IMR-90 (cell line): ENCODE results near the gene UBE3C. TPM values are rescaled to one million over a fixed set of nuclear protein-coding genes. Genes with fewer than 3 reads are reported as not detected.
A peak's percentile ranks its signal among the peaks of the same experiment; 100 is the strongest.

Experiments used
- ATAC-seq: fragments of 200-7000 bp; cut with Tn5 transposase; 2 replicates; pipeline ENCODE4 v1.9.1; 2020; ENCODE audit warnings: low read depth, mild to moderate bottlenecking, moderate library complexity
- BruUV-seq: library from RNA; stranded (reverse); fragments of 400-500 nt; replicated peaks from 2 replicates; lab custom pipeline; 2021; lab: Mats Ljungman, UMichigan
- CTCF ChIA-PET: fragments of 300-600 bp; formaldehyde crosslinking; extraction: SDS; loops from one replicate; lab custom pipeline; 2021; ENCODE audit warnings: antibody characterized with exemption; lab: Yijun Ruan, JAX
- POLR2A ChIA-PET: fragments of 300-600 bp; sonication (Branson Sonifier 250); formaldehyde crosslinking; loops from one replicate; lab custom pipeline; 2022; ENCODE audit warnings: antibody characterized with exemption; ENCODE audit not compliant: unreplicated experiment; lab: Charles Lee
- DNase-seq: peaks from one replicate; pipeline ENCODE4 v3.0.0; 2013
- H2AFZ ChIP-seq: replicated peaks from 2 replicates; pipeline ENCODE3; 2013; ENCODE audit warnings: low read length, mild to moderate bottlenecking; ENCODE audit not compliant: poor library complexity
- H2AK5ac ChIP-seq: 2 replicates; pipeline ENCODE4 v1.6.1; 2013; ENCODE audit warnings: low read depth, low read length, inconsistent platforms
- H2AK9ac ChIP-seq: replicated peaks from 2 replicates; pipeline ENCODE3; 2013; ENCODE audit warnings: mild to moderate bottlenecking, low read depth, low read length, moderate library complexity; ENCODE audit not compliant: poor library complexity
- H2BK120ac ChIP-seq: 2 replicates; pipeline ENCODE4 v1.6.1; 2013; ENCODE audit warnings: low read depth, low read length, inconsistent platforms
- H2BK15ac ChIP-seq: 3 replicates; pipeline ENCODE4 v1.6.1; 2013; ENCODE audit warnings: low read depth, low read length, inconsistent platforms
- H2BK20ac ChIP-seq: 2 replicates; pipeline ENCODE4 v1.6.1; 2013; ENCODE audit warnings: low read depth, mild to moderate bottlenecking, inconsistent platforms, low read length, moderate library complexity
- H2BK5ac ChIP-seq: 2 replicates; pipeline ENCODE4 v1.6.1; 2013; ENCODE audit warnings: mild to moderate bottlenecking, low read depth, low read length, inconsistent platforms; ENCODE audit not compliant: poor library complexity, severe bottlenecking
- H3K14ac ChIP-seq: replicated peaks from 2 replicates; pipeline ENCODE4 v1.6.1; 2013; ENCODE audit warnings: low read depth, low read length, inconsistent platforms
- H3K18ac ChIP-seq: 2 replicates; pipeline ENCODE4 v1.6.1; 2013; ENCODE audit warnings: low read depth, low read length, control low read depth
- H3K23ac ChIP-seq: 2 replicates; pipeline ENCODE4 v1.6.1; 2013; ENCODE audit warnings: low read depth, low read length, inconsistent platforms
- H3K27ac ChIP-seq: 2 replicates; pipeline ENCODE4 v1.5.1; 2013; ENCODE audit warnings: mild to moderate bottlenecking, control low read depth, low read length; ENCODE audit not compliant: insufficient read depth
- H3K27me3 ChIP-seq: 2 replicates; pipeline ENCODE4 v1.6.1; 2013; ENCODE audit warnings: low read length; ENCODE audit not compliant: control insufficient read depth, insufficient read depth
- H3K36me3 ChIP-seq: 2 replicates; pipeline ENCODE4 v1.6.1; 2013; ENCODE audit warnings: low read length, mixed read lengths; ENCODE audit not compliant: control insufficient read depth, insufficient read depth
- H3K4ac ChIP-seq: 2 replicates; pipeline ENCODE4 v1.6.1; 2013; ENCODE audit warnings: low read depth, low read length, inconsistent platforms
- H3K4me1 ChIP-seq: 2 replicates; pipeline ENCODE4 v1.6.1; 2013; ENCODE audit warnings: low read length, mixed read lengths; ENCODE audit not compliant: control insufficient read depth, insufficient read depth
- H3K4me2 ChIP-seq: 2 replicates; pipeline ENCODE4 v1.6.1; 2013; ENCODE audit warnings: low read depth, mild to moderate bottlenecking, control low read depth, low read length, moderate library complexity
- H3K4me3 ChIP-seq: 2 replicates; pipeline ENCODE4 v1.5.1; 2013; ENCODE audit warnings: low read depth, mild to moderate bottlenecking, control low read depth, low read length, moderate library complexity; ENCODE audit not compliant: insufficient read depth
- H3K56ac ChIP-seq: 2 replicates; pipeline ENCODE4 v1.6.1; 2013; ENCODE audit warnings: low read length, inconsistent platforms; ENCODE audit not compliant: insufficient read depth; ENCODE audit errors: extremely low read depth
- H3K79me1 ChIP-seq, 2 experiments: 2 replicates each; pipeline ENCODE4 v1.6.1; 2013; ENCODE audit warnings: low read length in 2 of 2, inconsistent platforms in 1 of 2, low read depth in 1 of 2
- H3K9ac ChIP-seq: 2 replicates; pipeline ENCODE4 v1.6.1; 2013; ENCODE audit warnings: low read depth, low read length, control low read depth
- H3K9me1 ChIP-seq: 2 replicates; pipeline ENCODE4 v1.6.1; 2013; ENCODE audit warnings: low read length, inconsistent platforms; ENCODE audit not compliant: insufficient read depth
- H3K9me3 ChIP-seq: 2 replicates; pipeline ENCODE4 v1.6.1; 2013; ENCODE audit warnings: low read length; ENCODE audit not compliant: control insufficient read depth, insufficient read depth
- H4K20me1 ChIP-seq: 2 replicates; pipeline ENCODE4 v1.6.1; 2013; ENCODE audit warnings: low read length, inconsistent platforms; ENCODE audit not compliant: insufficient read depth
- H4K5ac ChIP-seq: 2 replicates; pipeline ENCODE4 v1.6.1; 2013; ENCODE audit warnings: mild to moderate bottlenecking, low read depth, low read length, control low read depth
- H4K8ac ChIP-seq, 2 experiments: 2 replicates each; pipeline ENCODE4 v1.6.1; 2013; ENCODE audit warnings: low read depth in 2 of 2, low read length in 2 of 2, control low read depth in 1 of 2, inconsistent platforms in 1 of 2
- H4K91ac ChIP-seq: 2 replicates; pipeline ENCODE4 v1.6.1; 2013; ENCODE audit warnings: low read depth, low read length, inconsistent platforms; ENCODE audit not compliant: insufficient read depth
- BHLHE40 ChIP-seq: fragments of 150-350 bp; IDR thresholded peaks from 2 replicates; pipeline ENCODE4 v1.6.1; 2016; ENCODE audit warnings: mild to moderate bottlenecking, low read depth, low read length
- CEBPB ChIP-seq: IDR thresholded peaks from 2 replicates; pipeline ENCODE4 v1.6.1; 2012; ENCODE audit warnings: low read depth, low read length, improper control_type of control experiment
- CHD1 ChIP-seq: IDR thresholded peaks from 2 replicates; pipeline ENCODE4 v1.6.1; 2012; ENCODE audit warnings: low read depth, low read length, improper control_type of control experiment
- CTCF ChIP-seq: conservative IDR thresholded peaks from 2 replicates; pipeline ENCODE4 v1.5.1; 2012; ENCODE audit warnings: mild to moderate bottlenecking, low read depth, low read length, improper control_type of control experiment
- ELK1 ChIP-seq: fragments of 150-350 bp; IDR thresholded peaks from 2 replicates; pipeline ENCODE4 v1.6.1; 2016; ENCODE audit warnings: low read depth, mild to moderate bottlenecking, low read length, moderate library complexity, borderline replicate concordance
- FOS ChIP-seq: fragments of 150-350 bp; IDR thresholded peaks from 2 replicates; pipeline ENCODE4 v1.6.1; 2016; ENCODE audit warnings: low read depth, low read length
- MAFK ChIP-seq: IDR thresholded peaks from 2 replicates; pipeline ENCODE4 v1.6.1; 2012; ENCODE audit warnings: low read depth, low read length, improper control_type of control experiment
- MAZ ChIP-seq: IDR thresholded peaks from 2 replicates; pipeline ENCODE4 v1.6.1; 2012; ENCODE audit warnings: low read depth, mild to moderate bottlenecking, low read length, improper control_type of control experiment, moderate library complexity, borderline replicate concordance
- MXI1 ChIP-seq: IDR thresholded peaks from 2 replicates; pipeline ENCODE4 v1.6.1; 2012; ENCODE audit warnings: low read depth, mild to moderate bottlenecking, low read length, moderate library complexity, borderline replicate concordance
- NFE2L2 ChIP-seq: fragments of 150-350 bp; IDR thresholded peaks from 2 replicates; pipeline ENCODE4 v1.6.1; 2016; ENCODE audit warnings: low read depth, mild to moderate bottlenecking, low read length
- POLR2A ChIP-seq: IDR thresholded peaks from 2 replicates; pipeline ENCODE4 v1.6.1; 2012; ENCODE audit warnings: mild to moderate bottlenecking, low read depth, low read length
- RAD21 ChIP-seq: IDR thresholded peaks from 2 replicates; pipeline ENCODE4 v1.6.1; 2012; ENCODE audit warnings: low read length, improper control_type of control experiment
- RCOR1 ChIP-seq: IDR thresholded peaks from 2 replicates; pipeline ENCODE4 v1.6.1; 2012; ENCODE audit warnings: mild to moderate bottlenecking, low read length, improper control_type of control experiment; ENCODE audit not compliant: insufficient replicate concordance
- RFX5 ChIP-seq: IDR thresholded peaks from 2 replicates; pipeline ENCODE4 v1.8.0; 2012; ENCODE audit warnings: low read depth, mild to moderate bottlenecking, low read length, moderate library complexity
- SMC3 ChIP-seq: fragments of 150-350 bp; IDR thresholded peaks from 2 replicates; pipeline ENCODE4 v1.6.1; 2016; ENCODE audit warnings: low read depth, mild to moderate bottlenecking, antibody characterized with exemption, low read length, moderate library complexity
- USF2 ChIP-seq: fragments of 150-350 bp; IDR thresholded peaks from 2 replicates; pipeline ENCODE4 v1.6.1; 2017; ENCODE audit warnings: mild to moderate bottlenecking, antibody characterized with exemption, low read length, low read depth
- WGBS, 2 experiments: methylation state at CpG; one replicate each; pipeline versions ENCODE4 v1.1.5 to v1.1.7; 2013; ENCODE audit warnings: missing lambda C conversion rate in 2 of 2; ENCODE audit not compliant: insufficient read length in 1 of 2; ENCODE audit errors: extremely low coverage in 2 of 2; 5-methylcytosine and 5-hydroxymethylcytosine counted together
- dilution Hi-C: fragments of 300-500 bp; cut with HindIII; formaldehyde crosslinking; loops from one replicate; pipeline ENCODE4 v1.14.3; 2018; ENCODE audit warnings: low sequenced_read_pairs; ENCODE audit not compliant: unreplicated experiment
- in situ Hi-C: fragments of 300-500 bp; cut with MboI; formaldehyde crosslinking; loops from 3 replicates; pipeline ENCODE4 v1.14.3; 2019; ENCODE audit warnings: low sequenced_read_pairs, inconsistent platforms, mixed read lengths
- intact Hi-C: fragments of 100-400 bp; cut with micrococcal nuclease; formaldehyde crosslinking; loops from 2 replicates; pipeline ENCODE4 v1.10.0; 2022
- polyA plus RNA-seq, 3 experiments: library from polyadenylated mRNA; depleted of rRNA; stranded (reverse); fragments of >200 nt; gene quantifications; 2 replicates each; pipeline ENCODE4 v1.2.3, GENCODE V29; 2012; ENCODE audit warnings: low replicate concordance in 1 of 3
- total RNA-seq: library from RNA; depleted of rRNA; stranded (reverse); fragments of >200 nt; gene quantifications from 2 replicates; pipeline ENCODE4 v1.2.3, GENCODE V29; 2012

Gene UBE3C
- total and polyA plus RNA-seq, 2 of the 4 experiments (the other 2 are of a cell fraction), result 43.0 to 60.6 TPM

- H3K4me1 ChIP-seq, result no peaks in the 10 kb centered on the region
- H3K79me1 ChIP-seq, result peaks cover 8 to 9% of the 10 kb centered on the region in 2 experiments; a peak in 3 of 4 replicates
- H3K4me2 ChIP-seq, result no peak overlapping the region
- H3K27ac ChIP-seq, result no peak overlapping the region
- H4K20me1 ChIP-seq, result peaks cover 4% of the 10 kb centered on the region
- H2AK5ac ChIP-seq, result no peak overlapping the region
- intact Hi-C loops, result no loop called here
- no peak overlapping the region for H3K4ac ChIP-seq
- no TSS peak for BruUV-seq
- no peak overlapping the region for H3K23ac ChIP-seq
- no peak overlapping the region for H3K18ac ChIP-seq
- H4K8ac ChIP-seq, result no peak overlapping the region
- H3K27me3 ChIP-seq, result no peaks in the 10 kb centered on the region
- no peak overlapping the region for H2AFZ ChIP-seq
- ChIA-PET POLR2A (no interaction called here), CTCF (interaction anchor here (0.5 to 2.4 kb wide), 6 partner anchors 10 to 308 kb away, joined by 3 to 7 read pairs (median 3); no protein-coding TSS in a partner anchor)
- DNase-seq (peak; percentile 59), ATAC-seq (peak; percentile 75)
- in situ Hi-C loops, result no loop called here
- no peak overlapping the region for H4K91ac ChIP-seq
- no peak overlapping the region for H2AK9ac ChIP-seq
- H2BK120ac ChIP-seq, result no peak overlapping the region
- H2BK15ac ChIP-seq, result no peak overlapping the region
- no peak overlapping the region for H3K14ac ChIP-seq
- no peak overlapping the region for H3K56ac ChIP-seq
- TF ChIP-seq NFE2L2, result no peak
- TF ChIP-seq CTCF, result peak; percentile 46
- TF ChIP-seq MAZ, result no peak
- TF ChIP-seq MAFK, result no peak
- TF ChIP-seq CEBPB, result no peak
- no peak for TF ChIP-seq ELK1
- no peak for TF ChIP-seq RCOR1
- no peak for TF ChIP-seq USF2
- no peak for TF ChIP-seq CHD1
- TF ChIP-seq RFX5, result no peak
- no peak for TF ChIP-seq FOS
- TF ChIP-seq MXI1, result no peak
- TF ChIP-seq POLR2A, result no peak
- TF ChIP-seq BHLHE40, result peak; percentile 99
- TF ChIP-seq SMC3, result peak; percentile 24; the same call in 1 of the 2 replicates
- peak; percentile 45 for TF ChIP-seq RAD21
- H3K36me3 ChIP-seq, result peaks cover 25% of the 10 kb centered on the region
- H4K5ac ChIP-seq, result no peak overlapping the region
- H3K9ac ChIP-seq, result no peak overlapping the region
- H3K9me3 ChIP-seq, result no peaks in the 10 kb centered on the region
- no CpG with 5 or more reads among the region's 4 CpGs for WGBS, 2 experiments
- dilution Hi-C loops, result no loop called here
- H3K9me1 ChIP-seq, result no peaks in the 10 kb centered on the region
- no peak overlapping the region for H2BK20ac ChIP-seq
- no peak overlapping the region for H3K4me3 ChIP-seq
- no peak overlapping the region for H2BK5ac ChIP-seq
Observed at GRCh38 chr7:157224627-157225026, 85.9 kb downstream of the UBE3C start.
